ENCODE results near the gene REG3A.

Gene REG3A

DNA sequence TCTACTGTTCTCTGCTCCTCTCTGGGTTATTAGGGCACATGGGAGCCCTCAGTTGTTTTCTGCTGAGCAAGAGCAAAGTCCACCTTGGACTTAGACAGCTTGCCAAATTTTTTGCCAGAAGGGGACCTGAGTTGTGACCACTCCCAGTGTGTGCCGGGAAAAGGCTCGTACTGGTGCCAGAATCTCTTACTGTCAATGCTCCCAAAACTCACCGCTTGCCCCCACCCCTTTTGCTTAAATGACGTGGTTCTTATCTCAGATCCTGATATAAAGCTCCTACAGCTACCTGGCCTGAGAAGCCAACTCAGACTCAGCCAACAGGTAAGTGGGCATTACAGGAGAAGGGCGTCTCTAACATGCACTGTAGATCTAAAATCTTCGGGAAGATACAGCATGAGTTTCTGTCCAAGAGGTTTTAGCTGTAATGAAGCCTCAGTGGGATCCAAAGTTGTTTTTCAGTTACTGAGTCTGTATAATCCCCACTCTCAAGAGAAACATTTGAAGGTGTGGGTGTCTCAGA is 39.3 kb downstream of the REG3A start, which contains the start of gene REG1A:
TSS of gene REG1A (plus strand) at position 295 of the 520 bp plus-strand sequence. CDS start 374 bp downstream, outside the sequence.
- no peak for DNase-seq (ENCODE audit: low read depth)

DNA sequence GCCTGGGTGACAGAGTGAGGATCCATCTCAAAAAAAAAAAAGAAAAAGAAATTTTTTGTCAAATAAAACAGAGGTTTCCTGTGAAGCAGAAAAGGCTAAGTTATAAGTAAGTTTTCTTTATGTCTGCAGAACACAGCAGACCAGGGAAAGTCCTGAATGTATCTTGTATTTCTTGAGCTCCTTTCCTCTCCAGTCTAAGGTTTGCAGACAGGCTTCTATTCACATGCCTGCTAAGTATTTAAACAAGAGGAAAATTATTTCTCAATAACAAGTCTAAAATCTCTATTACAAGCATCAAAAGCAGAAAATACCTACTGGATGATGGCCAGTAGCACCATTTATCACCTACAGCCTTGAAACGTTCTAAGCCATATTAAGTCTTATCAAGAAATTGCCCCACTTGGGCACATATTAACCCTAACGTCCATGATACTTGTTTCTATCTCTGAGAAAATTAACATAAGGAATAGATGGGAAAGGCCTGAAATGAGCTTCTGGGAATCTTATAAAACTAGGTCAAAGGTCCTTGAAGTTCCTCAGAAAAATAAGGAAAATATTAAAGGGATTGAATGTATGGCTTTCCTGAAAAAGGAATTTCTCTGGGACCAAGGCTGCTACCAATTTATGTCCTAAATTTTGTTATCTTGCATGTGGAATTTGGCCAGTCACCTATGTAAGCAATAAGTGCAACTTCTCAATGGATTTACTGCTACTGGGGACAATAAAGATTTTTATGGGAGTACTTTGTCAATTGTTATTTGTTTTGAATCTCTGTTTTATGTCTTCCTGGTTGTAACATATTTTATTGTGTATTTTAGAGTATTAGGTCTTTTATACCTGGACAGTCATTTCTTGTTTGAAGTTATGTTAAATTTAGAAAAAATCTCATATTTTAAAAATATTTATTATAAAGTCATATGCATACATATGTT is 42.3 kb downstream of the REG3A start:
- no peak for DNase-seq (ENCODE audit: low read depth)

DNA sequence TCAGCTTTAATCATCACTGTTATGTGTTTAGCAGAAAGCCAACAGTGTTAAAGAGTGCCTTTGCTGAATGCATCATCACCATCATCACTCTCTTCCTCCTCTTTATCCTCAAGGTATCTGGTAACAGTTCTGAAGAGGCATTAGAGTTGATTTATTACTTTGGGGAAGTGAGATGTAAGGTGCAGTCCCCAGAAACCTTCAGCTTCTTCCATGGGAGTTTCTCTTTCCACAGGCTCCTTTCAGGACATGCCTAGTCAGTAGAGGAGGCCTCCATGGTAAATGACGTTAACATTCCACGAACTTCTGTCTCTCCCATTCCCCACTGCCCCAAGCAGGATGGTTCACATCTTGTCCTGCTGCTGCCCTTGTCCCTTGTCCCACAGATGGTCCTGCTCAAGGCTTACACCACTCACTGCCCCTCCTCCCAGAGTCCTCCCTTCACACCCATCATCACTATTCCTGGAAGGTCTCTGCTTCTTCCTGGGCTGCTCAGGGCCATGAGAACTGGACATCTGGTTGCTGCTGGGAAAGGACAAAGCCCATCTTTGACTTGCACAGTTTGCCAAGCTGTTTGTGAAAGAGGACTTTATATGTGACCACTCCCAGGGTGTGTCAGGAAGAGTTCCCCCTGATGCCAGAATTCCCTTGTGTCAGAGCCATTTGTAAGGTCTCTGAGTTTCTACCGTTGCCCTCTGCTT is 44.6 kb downstream of the REG3A start:
- DNase-seq (ENCODE audit: low read depth) = no peak

DNA sequence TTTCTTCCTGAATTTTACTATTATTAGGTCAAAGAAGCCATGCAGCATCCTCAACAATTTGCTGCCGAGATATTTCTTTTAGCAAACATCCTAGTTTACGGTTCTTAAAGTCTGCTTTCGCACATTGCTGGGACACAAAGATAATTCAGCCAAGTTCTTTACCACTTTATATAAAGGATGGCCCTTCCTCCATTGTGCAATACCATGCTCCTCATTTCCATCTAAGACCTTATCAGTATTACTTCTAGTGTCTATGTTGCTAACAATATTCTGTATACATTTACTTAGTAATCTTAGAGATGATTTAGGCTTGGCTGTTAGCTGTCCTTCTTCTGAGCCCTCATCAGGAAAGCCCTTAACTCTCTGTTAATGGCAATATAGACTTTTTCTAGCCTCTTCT is 47.3 kb downstream of the REG3A start:
- DNase-seq (ENCODE audit: low read depth) = no peak
